ENCODE results near the gene MRGPRF. TPM values are rescaled to one million over a fixed set of nuclear protein-coding genes. Genes with fewer than 3 reads are reported as not detected.

The MRGPRF gene
- total RNA-seq, 3 donors from 2014 or later (not counting 1 experiment from before 2014, with no cell fraction given) = not detected

DNA sequence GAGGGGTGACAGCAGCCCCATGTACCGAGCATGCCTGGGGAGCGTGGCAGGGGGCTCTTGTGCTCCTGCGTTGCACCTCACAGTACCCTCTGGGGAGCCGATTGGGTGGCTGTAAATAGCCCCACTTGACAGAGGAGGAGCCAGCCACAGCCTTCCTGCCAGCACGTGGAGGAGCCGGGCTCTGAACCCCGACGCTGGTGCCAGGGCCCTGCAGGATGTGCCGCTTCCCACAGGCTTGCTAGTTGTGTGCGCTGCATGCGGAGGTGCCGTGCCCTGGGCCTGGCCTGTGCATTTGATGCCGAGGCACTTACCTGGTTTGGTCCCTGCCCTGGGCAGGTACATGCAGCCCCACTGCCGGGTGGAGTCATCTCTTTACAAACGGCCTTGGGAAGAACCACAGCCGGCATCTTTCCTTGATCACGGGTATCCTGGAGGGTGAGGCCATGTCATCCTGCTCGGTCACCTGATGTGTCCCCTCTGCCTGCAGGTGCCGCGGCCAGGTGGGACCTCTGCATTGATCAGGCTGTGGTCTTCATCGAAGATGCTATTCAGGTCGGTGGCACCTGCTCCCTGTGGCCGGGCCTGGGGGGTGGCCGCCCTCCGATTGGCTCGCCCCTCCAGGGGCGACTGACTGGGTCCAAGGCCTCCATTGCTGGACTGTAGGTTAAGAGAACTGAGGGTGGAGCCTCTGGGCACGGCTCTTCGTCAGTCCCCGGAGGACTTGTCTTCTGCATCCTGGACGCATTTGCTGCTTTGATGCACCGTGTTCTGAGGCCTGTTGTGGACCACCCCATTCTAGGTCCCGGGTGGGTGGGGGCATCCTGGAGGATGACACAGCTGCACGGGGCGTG is 40.7 kb upstream of the MRGPRF start:
- WGBS (ENCODE audit: insufficient coverage) = 85% methylated on average over 35 of the region's 35 CpGs
- peaks cover 19 to 35% of the 10 kb centered on the region in 2 donors for H3K4me1 Mint-ChIP-seq
- no peaks in the 10 kb centered on the region for H3K36me3 Mint-ChIP-seq
- intact Hi-C loops (cut with micrococcal nuclease) = no loop called here
- no peak overlapping the region for H3K4me3 Mint-ChIP-seq
- Histone ChIP-seq H3K4me3 (ENCODE audit: low read length) (no peak overlapping the region), H3K36me3 (ENCODE audit: control insufficient read depth, insufficient read depth, low read length) (peaks cover 6% of the 10 kb centered on the region), H3K9me3 (ENCODE audit: control insufficient read depth, insufficient read depth, low read length) (no peaks in the 10 kb centered on the region), H3K4me1 (ENCODE audit: control insufficient read depth, insufficient read depth, low read length) (peaks cover 93% of the 10 kb centered on the region), H3K27me3 (ENCODE audit: control insufficient read depth, insufficient read depth, low read length) (no peaks in the 10 kb centered on the region), H3K27ac (ENCODE audit: low read length) (no peak overlapping the region)
- ATAC-seq (no peak), DNase-seq (no peak)
- H3K9me3 Mint-ChIP-seq = no peaks in the 10 kb centered on the region
- TF ChIP-seq, protein P1, sequence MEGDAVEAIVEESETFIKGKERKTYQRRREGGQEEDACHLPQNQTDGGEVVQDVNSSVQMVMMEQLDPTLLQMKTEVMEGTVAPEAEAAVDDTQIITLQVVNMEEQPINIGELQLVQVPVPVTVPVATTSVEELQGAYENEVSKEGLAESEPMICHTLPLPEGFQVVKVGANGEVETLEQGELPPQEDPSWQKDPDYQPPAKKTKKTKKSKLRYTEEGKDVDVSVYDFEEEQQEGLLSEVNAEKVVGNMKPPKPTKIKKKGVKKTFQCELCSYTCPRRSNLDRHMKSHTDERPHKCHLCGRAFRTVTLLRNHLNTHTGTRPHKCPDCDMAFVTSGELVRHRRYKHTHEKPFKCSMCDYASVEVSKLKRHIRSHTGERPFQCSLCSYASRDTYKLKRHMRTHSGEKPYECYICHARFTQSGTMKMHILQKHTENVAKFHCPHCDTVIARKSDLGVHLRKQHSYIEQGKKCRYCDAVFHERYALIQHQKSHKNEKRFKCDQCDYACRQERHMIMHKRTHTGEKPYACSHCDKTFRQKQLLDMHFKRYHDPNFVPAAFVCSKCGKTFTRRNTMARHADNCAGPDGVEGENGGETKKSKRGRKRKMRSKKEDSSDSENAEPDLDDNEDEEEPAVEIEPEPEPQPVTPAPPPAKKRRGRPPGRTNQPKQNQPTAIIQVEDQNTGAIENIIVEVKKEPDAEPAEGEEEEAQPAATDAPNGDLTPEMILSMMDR (IDR thresholded peaks at IDR 0.05) = no peak
- H3K27ac Mint-ChIP-seq = peak overlapping the region in 1 of 2 donors; percentile 38
- no peaks in the 10 kb centered on the region for H3K27me3 Mint-ChIP-seq (ENCODE audit: low read depth in 2 of 2)

DNA sequence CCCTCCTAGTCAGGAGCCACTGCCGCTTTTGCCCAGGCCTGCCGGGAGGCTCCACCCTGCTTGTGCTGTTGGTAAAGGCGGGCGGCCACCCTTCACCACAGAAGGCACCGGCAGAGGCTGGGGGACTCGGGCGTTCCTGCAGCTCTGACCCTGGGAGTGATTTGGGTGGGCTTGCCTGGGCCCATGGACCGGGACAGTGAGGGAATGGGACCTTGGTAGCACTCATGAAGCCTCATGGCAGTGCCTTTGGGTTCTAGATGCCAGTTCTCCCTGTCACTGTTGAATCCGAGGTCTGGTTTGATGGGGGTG is 40.1 kb upstream of the MRGPRF start:
- no peak overlapping the region for H3K4me3 ChIP-seq (ENCODE audit: low read length)
- Mint-ChIP-seq H3K27ac (no peak overlapping the region), H3K27me3 (ENCODE audit: low read depth in 2 of 2) (no peaks in the 10 kb centered on the region), H3K9me3 (no peaks in the 10 kb centered on the region), H3K4me3 (no peak overlapping the region), H3K36me3 (no peaks in the 10 kb centered on the region), H3K4me1 (peaks cover 23 to 39% of the 10 kb centered on the region in 2 donors)
- DNase-seq (no peak), ATAC-seq (no peak)
- intact Hi-C loops (cut with micrococcal nuclease) = no loop called here
- WGBS (ENCODE audit: insufficient coverage) = 90% methylated on average over 9 of the region's 9 CpGs
- TF ChIP-seq, protein P1 (IDR thresholded peaks at IDR 0.05) = no peak
- no peak overlapping the region for H3K27ac ChIP-seq (ENCODE audit: low read length)
- no peaks in the 10 kb centered on the region for H3K27me3 ChIP-seq (ENCODE audit: control insufficient read depth, insufficient read depth, low read length)
- H3K36me3 ChIP-seq (ENCODE audit: control insufficient read depth, insufficient read depth, low read length) = peaks cover 3% of the 10 kb centered on the region
- H3K9me3 ChIP-seq (ENCODE audit: control insufficient read depth, insufficient read depth, low read length) = no peaks in the 10 kb centered on the region
- H3K4me1 ChIP-seq (ENCODE audit: control insufficient read depth, insufficient read depth, low read length) = peaks cover 92% of the 10 kb centered on the region

DNA sequence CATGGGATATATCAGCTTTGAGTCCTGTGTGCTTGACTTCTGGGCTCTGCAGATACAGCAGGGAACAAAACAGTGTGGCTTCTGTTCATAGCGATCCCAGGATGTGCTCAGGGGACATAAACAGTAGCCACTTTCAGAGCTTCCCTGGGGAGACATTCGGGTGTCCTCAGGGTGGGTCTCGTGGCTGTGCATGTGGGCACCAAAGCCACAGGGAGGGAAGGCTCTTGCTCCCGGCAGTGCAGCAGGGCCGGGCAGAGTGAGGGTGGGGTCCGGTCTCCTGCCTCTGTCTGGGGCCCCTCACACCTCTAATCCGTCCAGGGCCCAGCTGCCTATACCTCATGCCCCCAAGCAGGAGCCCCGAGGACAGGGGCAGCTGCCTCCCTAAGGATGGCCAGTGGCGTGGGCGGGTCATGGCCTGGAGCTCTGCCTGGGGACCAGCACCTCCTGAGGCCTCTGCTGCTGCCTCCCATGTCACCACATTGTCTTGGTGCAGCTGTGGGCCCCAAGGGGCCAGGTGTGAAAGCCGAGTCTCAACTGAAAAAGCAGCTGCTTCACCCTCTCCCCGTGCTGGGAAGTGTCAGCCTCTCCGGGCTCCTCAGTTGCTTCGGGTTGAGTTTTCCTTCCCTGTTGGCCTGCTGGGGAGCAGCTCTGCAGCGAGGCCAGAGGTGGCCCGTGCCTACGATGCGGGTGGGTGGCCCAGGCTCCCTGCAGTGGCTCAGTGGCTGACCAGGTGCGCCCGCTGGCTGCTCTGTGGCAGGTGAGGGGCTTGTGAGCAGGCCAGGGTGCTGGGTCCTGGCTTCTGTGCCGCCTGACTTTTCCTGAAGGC is 39.5 kb upstream of the MRGPRF start:
- no peak for ATAC-seq
- Mint-ChIP-seq H3K4me3 (no peak overlapping the region), H3K36me3 (no peaks in the 10 kb centered on the region), H3K4me1 (peaks cover 23 to 39% of the 10 kb centered on the region in 2 donors), H3K9me3 (no peaks in the 10 kb centered on the region), H3K27ac (peak overlapping the region in 1 of 2 donors; percentile 65), H3K27me3 (ENCODE audit: low read depth in 2 of 2) (no peaks in the 10 kb centered on the region)
- H3K36me3 ChIP-seq (ENCODE audit: control insufficient read depth, insufficient read depth, low read length) = no peaks in the 10 kb centered on the region
- no peaks in the 10 kb centered on the region for H3K27me3 ChIP-seq (ENCODE audit: control insufficient read depth, insufficient read depth, low read length)
- H3K9me3 ChIP-seq (ENCODE audit: control insufficient read depth, insufficient read depth, low read length) = no peaks in the 10 kb centered on the region
- peaks cover 89% of the 10 kb centered on the region for H3K4me1 ChIP-seq (ENCODE audit: control insufficient read depth, insufficient read depth, low read length)
- no peak overlapping the region for H3K4me3 ChIP-seq (ENCODE audit: low read length)
- intact Hi-C loops (cut with micrococcal nuclease) = no loop called here
- H3K27ac ChIP-seq (ENCODE audit: low read length) = no peak overlapping the region
- TF ChIP-seq, protein P1 (IDR thresholded peaks at IDR 0.05) = no peak
- WGBS (ENCODE audit: insufficient coverage) = 74% methylated on average over 21 of the region's 21 CpGs
- DNase-seq = no peak
